GM08714 (cell line): ENCODE results near the gene SUN5.
"Not testable (repeated sequence)": the region's sequence is repeated elsewhere in the genome, so short reads cannot be mapped to it uniquely, and the experiment has no call there.

Source experiments
- H3K4me3 ChIP-seq: fragments of 200-500 bp; sonication (Bioruptor generic); 2 replicates; pipeline ENCODE4 v1.5.1; 2014; ENCODE audit warnings: mild to moderate bottlenecking, low read length, inconsistent platforms
- ZNF274 ChIP-seq: IDR thresholded peaks from 2 replicates; pipeline ENCODE4 v1.6.1; 2012; ENCODE audit warnings: mild to moderate bottlenecking, low read depth, low read length

SUN5 gene

DNA sequence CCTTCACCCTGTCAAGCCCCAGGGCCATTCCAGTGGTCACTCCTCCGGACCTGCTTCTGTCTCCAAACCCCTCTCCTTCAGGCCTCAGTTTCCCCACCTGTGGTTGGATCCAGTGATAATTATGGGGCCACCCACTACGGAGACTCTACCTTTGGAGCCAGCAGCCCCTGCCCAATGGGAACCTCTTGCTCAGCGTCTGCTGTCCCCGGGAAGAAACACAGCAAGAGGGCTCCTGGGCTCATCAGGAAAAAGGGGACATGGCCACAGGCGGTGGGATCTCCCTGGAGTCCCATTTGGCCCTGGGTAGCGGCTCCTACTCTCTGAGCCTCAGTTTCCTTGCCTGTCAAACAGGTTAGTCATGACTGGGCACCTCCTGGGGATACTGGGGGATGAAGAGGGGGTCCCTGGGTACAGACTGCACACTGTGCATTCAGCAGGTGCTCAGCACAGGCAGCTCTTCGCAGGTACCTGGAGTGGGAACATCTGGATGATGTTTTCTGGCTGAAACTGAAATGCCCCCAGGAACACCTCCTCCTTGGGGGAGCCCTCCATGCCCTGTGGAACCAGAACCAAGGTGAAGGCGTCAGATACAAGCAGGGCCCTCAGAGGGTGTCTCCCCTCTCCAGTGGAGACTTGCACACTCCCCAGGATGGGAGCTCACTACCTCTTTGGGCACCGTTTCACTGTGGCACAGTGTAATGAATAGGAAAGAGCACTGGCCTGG lies 19.4 kb downstream of the SUN5 start:
- no peak for TF ChIP-seq ZNF274
- H3K4me3 ChIP-seq: no peak overlapping the region

DNA sequence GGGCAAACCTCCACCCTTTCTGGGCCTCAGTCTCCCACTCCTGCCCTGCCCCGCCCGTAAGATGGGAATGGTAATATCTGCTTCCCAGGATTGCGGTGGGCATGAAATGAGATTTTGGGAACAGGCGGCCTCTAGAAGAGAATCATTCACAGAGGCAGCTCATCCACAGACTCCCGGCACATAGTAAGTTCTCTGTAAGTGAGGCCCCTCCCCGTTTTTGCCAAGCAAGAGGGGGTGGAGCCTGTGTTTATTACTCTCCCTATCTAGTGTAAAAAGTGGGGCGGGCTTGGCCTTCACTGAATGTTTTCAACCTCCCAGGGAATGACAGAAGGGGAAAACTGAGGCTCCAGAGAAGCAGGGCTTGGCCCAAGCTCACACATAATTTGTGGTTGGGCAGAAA lies 20.0 kb downstream of the SUN5 start:
- TF ChIP-seq ZNF274: no peak
- H3K4me3 ChIP-seq: no peak overlapping the region

DNA sequence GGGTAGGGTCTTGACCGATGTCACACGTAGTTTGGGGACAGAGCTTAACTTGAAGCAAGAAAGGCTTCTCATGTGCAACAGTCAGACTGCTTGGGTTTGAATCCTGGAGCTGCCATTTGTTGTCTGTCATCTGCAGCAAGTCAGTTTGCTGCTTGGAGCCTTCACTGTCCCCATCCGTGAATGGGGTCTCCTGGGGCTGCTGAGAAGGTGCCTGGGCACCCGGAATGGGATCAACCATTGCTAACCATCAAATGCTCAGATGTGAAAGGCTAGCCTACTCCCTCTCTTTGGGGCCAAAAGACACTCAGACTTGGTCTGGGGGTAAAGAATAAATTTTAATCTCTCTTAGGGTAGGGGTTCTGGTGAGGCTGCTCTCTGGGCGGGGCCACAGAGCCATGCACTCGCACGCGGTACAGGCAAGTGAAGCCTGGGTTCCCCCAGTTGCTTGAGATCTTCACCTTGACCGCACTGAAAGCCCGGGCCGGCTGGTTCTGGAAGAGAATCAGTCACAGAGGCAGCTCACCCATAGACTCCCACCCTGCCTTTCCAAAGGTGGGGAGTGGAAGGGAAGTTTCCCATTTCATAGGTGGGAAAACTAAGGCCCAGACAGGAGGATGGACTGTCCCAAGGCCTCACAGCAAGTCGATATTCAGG lies 20.6 kb downstream of the SUN5 start:
- H3K4me3 ChIP-seq: no peak overlapping the region
- TF ChIP-seq ZNF274: no peak

DNA sequence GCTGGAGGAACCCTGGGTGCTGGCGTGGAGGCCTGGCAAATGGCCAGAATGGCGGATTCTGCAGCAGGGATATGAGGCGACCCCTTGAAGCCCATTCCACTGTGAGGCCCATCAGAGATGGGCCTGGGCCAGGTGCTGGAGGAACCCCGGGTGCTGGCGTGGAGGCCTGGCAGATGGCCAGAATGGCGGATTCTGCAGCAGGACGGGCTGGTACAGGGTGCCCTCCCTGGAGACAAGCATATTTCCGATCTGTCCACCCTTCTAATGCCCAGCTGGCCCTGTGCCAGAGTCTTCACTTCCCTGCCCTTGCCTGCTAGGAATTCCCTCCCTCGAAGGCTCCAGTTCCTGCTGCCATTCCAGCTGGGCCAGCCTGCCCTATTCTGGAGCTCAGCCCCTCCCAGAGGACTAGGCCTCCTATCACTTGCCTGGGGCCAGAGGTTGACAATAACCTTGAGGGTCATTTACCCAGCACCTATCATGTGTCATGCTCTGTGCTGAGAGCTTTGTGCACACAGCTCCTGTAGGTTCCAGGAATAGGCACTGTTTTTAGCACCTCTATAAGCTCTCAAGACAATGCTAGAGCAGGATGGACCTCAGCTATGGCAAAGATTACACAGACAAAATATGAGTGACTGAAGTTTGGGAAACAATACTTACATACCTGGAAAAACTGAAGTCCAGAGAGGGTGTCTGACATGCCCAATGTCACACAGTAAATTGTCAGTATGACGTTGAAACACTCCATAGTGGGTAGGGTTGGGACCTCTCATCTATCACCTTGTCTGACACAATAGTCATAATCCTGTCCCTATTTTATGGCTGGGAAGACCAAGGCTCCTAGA lies 21.4 kb downstream of the SUN5 start:
- no peak overlapping the region for H3K4me3 ChIP-seq
- no peak for TF ChIP-seq ZNF274

DNA sequence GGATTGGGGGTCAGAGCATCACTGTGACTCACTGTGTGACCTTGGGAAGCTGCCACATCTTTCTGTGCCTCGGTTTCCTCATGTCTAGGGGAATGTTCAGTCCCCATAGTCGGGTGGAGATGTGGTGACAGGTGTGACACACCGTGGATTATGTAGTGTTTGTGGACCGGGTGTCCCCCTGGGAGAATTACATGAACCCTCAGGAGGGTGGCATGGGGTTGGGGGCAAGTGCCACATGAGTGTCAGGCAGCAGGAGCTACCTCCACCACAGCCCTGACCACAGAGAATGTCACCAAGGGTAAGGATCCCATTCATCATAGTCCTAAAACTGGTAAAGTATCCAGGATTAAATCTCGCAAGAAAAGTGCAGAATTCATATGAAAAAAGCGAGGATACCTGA lies 23.2 kb downstream of the SUN5 start:
- TF ChIP-seq ZNF274: no peak
- H3K4me3 ChIP-seq: no peak overlapping the region

DNA sequence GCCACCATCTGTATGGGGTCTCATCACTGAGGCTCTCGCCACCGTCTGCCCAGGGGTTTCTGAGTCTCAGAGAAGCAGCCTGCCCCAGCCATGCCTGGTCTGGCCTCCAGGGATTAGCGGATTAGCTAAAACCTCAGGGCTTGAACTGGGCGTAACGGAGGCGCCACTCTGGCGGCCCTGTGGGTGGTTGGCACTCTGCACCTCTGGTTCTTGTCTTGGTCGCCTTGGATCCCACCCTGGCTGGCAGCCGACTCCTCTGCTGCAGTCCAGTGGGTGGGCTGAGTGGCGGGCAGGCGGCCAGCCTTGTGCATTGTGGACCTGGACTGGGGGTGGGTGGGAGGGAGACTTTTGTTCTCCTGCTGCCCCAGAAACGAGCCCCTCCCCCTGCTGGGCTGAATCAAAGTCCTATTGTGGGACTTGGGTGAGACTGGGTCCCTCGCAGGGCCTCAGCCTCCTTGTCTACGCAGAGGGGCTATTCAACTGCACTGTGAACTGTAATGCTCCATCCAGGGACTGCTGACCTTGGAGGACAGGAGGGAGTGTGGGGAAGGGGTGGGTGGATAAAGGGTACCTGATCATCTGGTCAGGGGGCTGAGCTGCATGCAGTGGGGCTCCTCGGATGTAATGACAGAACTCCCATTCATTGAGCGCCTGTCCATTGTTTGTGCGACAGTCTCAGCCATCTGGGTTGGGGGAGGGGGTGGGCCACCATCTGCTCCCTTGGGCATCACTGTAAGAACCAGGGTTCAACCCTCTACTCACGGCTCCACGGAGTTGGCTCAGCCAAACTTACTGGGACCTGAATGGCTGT lies 23.9 kb downstream of the SUN5 start:
- no peak overlapping the region for H3K4me3 ChIP-seq
- TF ChIP-seq ZNF274: no peak

DNA sequence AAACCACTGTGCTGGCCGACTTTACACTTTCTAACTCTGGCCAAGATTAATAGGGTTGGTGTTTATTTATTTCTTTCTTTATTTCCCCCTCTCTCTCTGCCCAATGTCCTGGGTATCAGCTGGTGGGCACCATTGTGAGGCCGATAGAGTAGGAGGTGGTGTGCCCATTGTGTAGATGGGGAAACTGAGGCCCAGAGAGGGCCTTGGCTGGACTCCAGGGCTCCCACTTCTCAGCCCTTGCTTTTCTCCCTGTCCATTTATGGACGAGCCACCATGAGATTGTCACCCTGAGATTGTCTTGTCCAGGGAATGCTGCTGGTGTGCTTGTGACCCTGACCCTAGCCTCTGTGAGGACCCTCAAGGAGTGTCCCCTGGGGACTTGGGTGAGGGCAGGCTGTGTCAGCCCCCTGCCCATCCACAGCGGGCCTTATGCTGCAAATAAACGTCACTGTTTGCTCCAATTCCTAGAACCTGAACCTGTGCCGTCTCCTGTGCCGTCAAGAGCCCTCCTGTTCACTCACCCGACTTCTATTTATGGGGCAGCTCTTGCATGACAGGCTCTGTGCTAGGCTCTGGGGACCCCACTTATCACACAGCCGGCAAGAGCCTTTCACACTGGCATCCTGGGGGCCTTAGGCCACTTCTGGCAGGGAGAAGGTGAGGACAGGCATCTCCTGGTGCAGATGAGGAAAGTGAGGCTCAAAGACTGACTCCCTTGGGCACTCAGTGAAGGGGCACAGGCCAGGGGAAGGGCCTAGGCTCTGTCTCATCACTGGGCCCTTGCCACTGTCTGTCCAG lies 24.8 kb downstream of the SUN5 start:
- no peak for TF ChIP-seq ZNF274
- no peak overlapping the region for H3K4me3 ChIP-seq

DNA sequence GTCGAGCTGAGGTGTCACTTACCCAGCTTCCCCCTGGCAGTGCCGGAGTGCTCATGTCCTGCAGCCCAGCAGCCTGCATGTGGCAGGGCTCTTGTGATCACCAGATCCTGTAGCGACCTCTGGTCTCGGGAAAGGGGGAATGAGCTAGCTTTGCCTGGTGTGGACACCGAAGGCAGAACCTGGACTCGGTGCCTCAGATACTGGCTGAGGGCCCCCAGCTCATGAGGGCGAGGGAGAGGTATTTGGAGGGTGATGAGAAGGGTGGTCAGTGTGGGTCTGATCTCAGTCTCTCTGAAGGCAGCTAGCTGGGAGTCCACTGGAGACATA lies 26.3 kb downstream of the SUN5 start:
- no peak for TF ChIP-seq ZNF274

DNA sequence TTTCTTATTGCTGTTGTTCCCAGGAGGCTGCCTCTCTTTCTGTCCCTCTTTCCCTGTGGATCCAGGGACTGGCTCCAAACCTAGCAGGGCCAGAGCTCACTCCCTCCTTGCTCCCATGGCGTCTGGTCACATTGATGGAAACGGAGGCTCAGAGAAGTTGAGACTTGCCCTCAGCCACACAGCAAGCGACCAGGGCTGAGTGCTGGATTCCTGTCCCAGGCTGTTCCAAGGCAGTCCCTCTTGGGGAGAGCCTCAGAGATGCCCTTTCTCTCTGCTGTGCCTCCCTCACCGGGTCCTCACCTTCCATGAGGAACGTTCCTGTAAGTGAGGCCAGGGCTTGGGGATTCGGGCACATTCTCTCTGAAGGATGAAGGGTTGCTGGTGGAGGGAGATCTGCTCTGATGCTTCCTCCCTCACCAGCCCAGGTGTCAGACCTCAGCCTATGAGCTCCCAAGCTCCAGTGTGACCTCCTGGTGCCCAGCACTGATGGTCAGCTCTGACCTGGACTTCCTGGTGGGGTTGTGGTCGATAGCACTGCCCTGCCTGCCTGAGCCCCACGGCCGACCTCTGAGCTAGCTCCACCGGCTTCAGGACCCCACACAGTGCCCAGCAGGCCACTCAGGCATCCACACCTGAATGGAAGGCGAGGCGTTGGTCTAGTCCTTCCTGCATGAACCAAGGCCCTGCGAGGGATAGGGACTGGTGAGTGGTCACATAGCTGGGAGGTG lies 26.8 kb downstream of the SUN5 start:
- H3K4me3 ChIP-seq: no peak overlapping the region
- no peak for TF ChIP-seq ZNF274

More for the DNA sequence above, 26.3 kb downstream of the SUN5 start:
- no peak overlapping the region for H3K4me3 ChIP-seq

DNA sequence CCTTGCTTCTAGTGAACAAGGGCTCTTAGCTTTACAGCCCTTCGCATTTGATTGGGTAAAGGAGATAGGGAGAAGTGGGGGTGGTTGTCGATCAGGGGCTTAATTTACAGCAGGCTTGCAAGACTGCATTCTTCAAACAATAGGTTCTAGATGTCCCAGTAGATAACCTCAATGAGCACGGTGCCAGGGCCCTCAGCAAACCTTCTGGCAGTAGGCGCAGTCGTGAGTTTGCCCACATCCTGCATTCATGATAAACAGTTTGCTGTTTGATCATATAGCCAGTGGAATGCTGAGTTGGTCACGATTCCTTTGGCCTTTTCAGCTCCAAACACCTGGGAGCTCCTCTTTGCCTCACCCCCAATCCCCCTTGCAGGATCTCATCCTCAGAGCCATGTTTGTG lies 27.5 kb downstream of the SUN5 start:
- no peak overlapping the region for H3K4me3 ChIP-seq
- no peak for TF ChIP-seq ZNF274

DNA sequence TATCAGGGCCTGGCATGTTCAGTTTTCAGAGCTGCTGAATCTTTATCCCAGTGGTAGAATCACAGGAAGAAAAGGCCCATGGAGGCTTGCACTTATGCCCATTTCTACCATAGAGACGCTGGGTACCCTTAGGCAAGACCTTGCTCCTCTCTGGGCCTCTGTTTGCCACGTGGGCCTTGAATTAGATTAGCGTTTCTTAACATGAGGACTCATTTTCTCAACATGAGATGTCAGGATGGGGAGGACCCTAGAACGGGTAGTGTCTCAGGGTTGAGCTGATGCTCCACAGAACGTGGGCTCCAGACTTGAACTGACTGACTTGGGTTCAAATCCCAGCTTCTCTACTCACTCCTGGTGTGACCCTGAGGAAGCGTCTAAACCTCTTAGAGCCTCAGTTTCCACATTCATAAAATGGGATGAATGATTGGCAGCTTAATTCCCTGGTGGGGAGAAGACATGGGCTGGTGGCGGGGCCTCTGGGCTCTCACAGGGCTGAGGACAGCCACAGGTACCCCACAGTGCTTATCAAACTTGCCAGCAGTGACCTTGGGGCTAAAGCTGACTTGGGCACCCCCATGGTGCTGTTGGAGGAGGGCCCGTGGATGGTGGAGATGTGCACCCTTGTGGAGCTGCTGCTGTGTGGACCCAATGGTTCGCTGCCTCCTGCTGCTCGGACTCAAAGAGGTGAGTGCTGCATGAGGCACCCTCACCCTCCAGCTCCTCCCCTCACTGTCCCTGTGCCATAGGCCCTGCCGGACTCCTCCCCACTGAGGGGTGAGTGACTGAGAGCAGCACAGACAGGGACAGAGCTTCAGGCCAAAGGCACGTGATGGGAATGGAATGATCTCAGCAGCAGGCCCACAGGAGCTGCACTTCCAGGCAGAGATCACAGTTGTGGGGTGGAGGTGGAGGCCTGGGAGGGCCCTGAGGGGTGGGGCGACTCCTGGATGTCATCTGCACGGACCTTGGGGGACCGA lies 28.2 kb downstream of the SUN5 start:
- no peak overlapping the region for H3K4me3 ChIP-seq
- no peak for TF ChIP-seq ZNF274

DNA sequence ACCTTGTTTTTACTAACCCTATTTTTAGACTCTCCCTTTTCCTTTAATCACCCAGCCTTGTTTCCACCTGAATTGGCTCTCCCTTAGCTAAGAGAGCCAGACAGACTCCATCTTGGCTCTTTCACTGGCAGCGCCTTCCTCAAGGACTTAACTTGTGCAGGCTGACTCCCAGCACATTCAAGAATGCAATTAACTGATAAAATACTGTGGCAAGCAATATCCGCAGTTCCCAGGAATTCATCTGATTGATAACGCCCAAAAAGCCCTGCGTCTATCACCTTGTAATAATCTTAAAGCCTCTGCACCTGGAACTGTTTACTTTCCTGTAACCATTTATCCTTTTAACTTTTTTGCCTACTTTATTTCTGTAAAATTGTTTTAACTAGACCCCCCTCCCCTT lies 29.1 kb downstream of the SUN5 start:
- H3K4me3 ChIP-seq: not testable (repeated sequence)

DNA sequence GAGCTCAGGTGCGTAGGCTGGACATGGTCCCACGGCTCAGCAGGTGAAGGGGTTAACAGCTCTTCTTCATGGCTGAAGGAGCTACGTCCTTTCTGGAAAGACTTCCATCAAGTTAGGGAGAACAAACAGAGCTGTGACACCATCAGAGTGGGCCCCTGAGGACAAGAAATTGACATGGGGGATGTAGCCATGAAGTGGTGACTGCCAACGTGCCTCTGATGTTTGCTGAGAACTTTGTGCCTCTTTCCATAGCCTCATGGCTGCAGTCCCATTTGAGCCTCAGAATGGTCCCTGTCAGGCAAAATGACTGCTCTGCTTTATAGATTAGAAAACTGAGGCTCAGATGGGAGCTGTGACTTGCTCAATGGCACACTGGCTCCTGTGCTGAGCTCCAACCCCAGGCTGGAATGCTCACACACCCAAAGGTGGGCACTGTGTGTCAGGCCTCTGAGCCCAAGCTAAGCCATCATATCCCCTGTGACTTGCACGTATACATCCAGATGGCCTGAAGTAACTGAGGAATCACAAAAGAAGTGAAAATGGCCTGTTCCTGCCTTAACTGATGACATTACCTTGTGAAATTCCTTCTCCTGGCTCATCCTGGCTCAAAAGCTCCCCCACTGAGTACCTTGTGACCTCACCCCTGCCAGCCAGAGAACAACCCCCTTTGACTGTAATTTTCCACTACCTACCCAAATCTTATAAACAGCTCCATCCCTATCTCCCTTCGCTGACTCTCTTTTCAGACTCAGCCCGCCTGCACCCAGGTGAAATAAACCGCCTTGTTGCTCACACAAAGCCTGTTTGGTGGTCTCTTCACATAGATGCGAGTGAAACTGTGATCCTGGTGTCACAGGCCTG lies 29.8 kb downstream of the SUN5 start:
- not testable (repeated sequence) for H3K4me3 ChIP-seq
